HepG2 (cell line): ENCODE data around the gene TNK1. TPM values are rescaled to one million over a fixed set of nuclear protein-coding genes. Genes with fewer than 3 reads are reported as not detected.

Source experiments
- ARHGAP35 ChIP-seq: sonication (generic); formaldehyde crosslinking; IDR thresholded peaks from 2 replicates; pipeline ENCODE4 v1.9.0; 2022; ENCODE audit warnings: mild to moderate bottlenecking, inconsistent platforms, moderate library complexity, missing genetic modification reagents, borderline replicate concordance
- CREB1 ChIP-seq, 2 experiments: fragments of 450-650 bp in 1 of 2; IDR thresholded peaks; 2 replicates each; pipeline ENCODE4 v1.6.1; 2016 to 2017; ENCODE audit warnings: control low read depth in 1 of 2, mild to moderate bottlenecking in 1 of 2, missing compliant biosample characterization in 1 of 2, missing genetic modification characterization in 1 of 2
- HMGXB4 ChIP-seq, 2 experiments: sonication (generic) in 1 of 2; formaldehyde crosslinking in 1 of 2; IDR thresholded peaks; 2 replicates each; pipeline versions ENCODE4 v1.4.0 to v1.6.1; 2018 to 2020; ENCODE audit warnings: missing genetic modification reagents in 2 of 2, borderline replicate concordance in 1 of 2, low read depth in 1 of 2, mild to moderate bottlenecking in 1 of 2, missing biosample characterization in 1 of 2
- MXD4 ChIP-seq: IDR thresholded peaks from 2 replicates; pipeline ENCODE4 v1.6.1; 2016; ENCODE audit warnings: mild to moderate bottlenecking, missing biosample characterization, missing genetic modification reagents
- XRCC5 ChIP-seq: fragments of 200-400 bp; formaldehyde crosslinking; optimal IDR thresholded peaks from 2 replicates; pipeline ENCODE3; 2017; ENCODE audit warnings: mild to moderate bottlenecking, low read length
- YEATS4 ChIP-seq: sonication (generic); formaldehyde crosslinking; IDR thresholded peaks from 2 replicates; pipeline ENCODE4 v1.4.0; 2020; ENCODE audit warnings: missing genetic modification reagents, borderline replicate concordance
- YY1 ChIP-seq: IDR thresholded peaks from 2 replicates; pipeline ENCODE4 v1.6.1; 2011; ENCODE audit warnings: low read length, low read depth, moderate library complexity, mild to moderate bottlenecking; ENCODE audit not compliant: insufficient read depth, insufficient replicate concordance
- ZBTB49 ChIP-seq: sonication (generic); formaldehyde crosslinking; IDR thresholded peaks from 2 replicates; pipeline ENCODE4 v1.4.0; 2020; ENCODE audit warnings: missing genetic modification reagents, borderline replicate concordance
- ZHX2 ChIP-seq, 2 experiments: sonication (generic) in 1 of 2; formaldehyde crosslinking in 1 of 2; IDR thresholded peaks; 2 replicates each; pipeline versions ENCODE4 v1.6.1 to v1.9.0; 2014 to 2022; ENCODE audit warnings: antibody characterized with exemption in 1 of 2, borderline replicate concordance in 1 of 2, inconsistent platforms in 1 of 2, low read depth in 1 of 2, missing genetic modification reagents in 1 of 2
- ZNF496 ChIP-seq: sonication (generic); formaldehyde crosslinking; IDR thresholded peaks from 2 replicates; pipeline ENCODE4 v1.8.1; 2023; ENCODE audit warnings: mild to moderate bottlenecking, moderate library complexity, missing genetic modification reagents; ENCODE audit not compliant: insufficient replicate concordance
- ZNF687 ChIP-seq: sonication (generic); formaldehyde crosslinking; IDR thresholded peaks from 2 replicates; pipeline ENCODE4 v1.5.1; 2020; ENCODE audit warnings: mild to moderate bottlenecking, missing genetic modification reagents, moderate library complexity
- polyA plus RNA-seq, 8 experiments: library from polyadenylated mRNA; depleted of rRNA in 3 of 8; stranded (reverse) in 7 of 8; unstranded in 1 of 8; fragments of >200 nt; fragmentation: Illumina TruSeq in 4 of 8; extraction: Trizol in 4 of 8; gene quantifications; 2 replicates each; pipeline versions ENCODE4 v1.2.1 to v1.2.3, GENCODE V29; 2011 to 2016; ENCODE audit warnings: low read depth in 4 of 8, missing spikeins in 1 of 8, mixed read lengths in 1 of 8; ENCODE audit not compliant: insufficient read depth in 1 of 8
- total RNA-seq, 5 experiments: library from RNA; depleted of rRNA; stranded (reverse); fragments of >200 nt; fragmentation: Illumina TruSeq; extraction: Trizol; gene quantifications; 2 replicates each; pipeline ENCODE4 v1.2.3, GENCODE V29; 2016; ENCODE audit warnings: low read depth in 1 of 5

Gene TNK1
- total and polyA plus RNA-seq, 2 of the 13 experiments (the other 11 are each of a cell fraction or from before 2014, with no cell fraction given), result 2.0 to 3.5 TPM

- TF ChIP-seq ZHX2 (IDR thresholded peaks at IDR 0.05; ENCODE audit: low read depth) (no peak), ZHX2 (CRISPR knock-in tag; IDR thresholded peaks at IDR 0.05; ENCODE audit: borderline replicate concordance) (no peak), ZBTB49 (CRISPR knock-in tag) (no peak), XRCC5 (peak; percentile 76), ZNF687 (CRISPR knock-in tag) (peak; percentile 82), MXD4 (CRISPR knock-in tag) (no peak), HMGXB4 (CRISPR knock-in tag; IDR thresholded peaks at IDR 0.05; ENCODE audit: borderline replicate concordance in 1 of 2, low read depth in 1 of 2) (peak; percentile 76 to 81), ZNF496 (CRISPR knock-in tag) (no peak), YY1 (peak; percentile 55), ARHGAP35 (CRISPR knock-in tag) (0 out of 2 replicates have a peak, but pooled peaks have one; percentile 35), YEATS4 (CRISPR knock-in tag) (0 out of 2 replicates have a peak, but pooled peaks have one; percentile 9), CREB1 (IDR thresholded peaks at IDR 0.05) (peak; percentile 74), CREB1 (CRISPR knock-in tag; IDR thresholded peaks at IDR 0.05) (no peak)
Observed at GRCh38 chr17:7436556-7437368, 55.9 kb downstream of the TNK1 start (continued).
